Tibial nerve (tissue), 4 donors: ENCODE results near the gene KIF3B.
"Not testable (repeated sequence)": the region's sequence is repeated elsewhere in the genome, so short reads cannot be mapped to it uniquely, and the experiment has no call there.

Experiments used
- EP300 ChIP-seq, 2 donors: sonication (generic); formaldehyde crosslinking; IDR thresholded peaks; one replicate each; pipeline ENCODE4 v1.6.1; 2017; ENCODE audit warnings: antibody characterized with exemption in 2 of 2, mild to moderate bottlenecking in 1 of 2
- POLR2A ChIP-seq, 2 donors: fragments of 450-650 bp; IDR thresholded peaks; one replicate each; pipeline ENCODE4 v1.6.1; 2017; ENCODE audit warnings: antibody characterized with exemption in 2 of 2, mild to moderate bottlenecking in 2 of 2, moderate library complexity in 2 of 2
- TF ChIP-seq, protein P1 (sequence below), 5 experiments: fragments of 200-600 bp in 3 of 5; fragments of 450-650 bp in 2 of 5; sonication (generic) in 3 of 5; IDR thresholded peaks; one replicate each; pipeline ENCODE4 v1.5.1; 2016 to 2019; ENCODE audit warnings: antibody characterized with exemption in 5 of 5, mild to moderate bottlenecking in 3 of 5, moderate library complexity in 2 of 5

DNA sequence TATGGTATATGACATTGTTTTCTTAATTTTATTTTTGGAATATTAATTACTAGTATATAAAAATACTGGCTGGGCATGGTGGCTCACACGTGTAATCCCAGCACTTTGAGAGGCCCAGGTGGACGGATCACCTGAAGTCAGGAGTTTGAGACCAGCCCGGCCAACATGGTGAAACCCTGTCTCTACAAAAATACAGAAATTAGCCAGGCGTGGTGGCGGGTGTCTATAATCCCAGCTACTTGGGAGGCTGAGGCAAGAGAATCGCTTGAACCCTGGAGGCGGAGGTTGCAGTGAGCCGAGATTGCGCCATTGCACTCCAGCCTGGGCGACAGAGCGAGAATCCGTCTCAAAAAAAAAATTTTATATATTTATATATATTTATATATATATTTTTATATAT is 44.8 kb downstream of the KIF3B start:
- TF ChIP-seq, protein P1, sequence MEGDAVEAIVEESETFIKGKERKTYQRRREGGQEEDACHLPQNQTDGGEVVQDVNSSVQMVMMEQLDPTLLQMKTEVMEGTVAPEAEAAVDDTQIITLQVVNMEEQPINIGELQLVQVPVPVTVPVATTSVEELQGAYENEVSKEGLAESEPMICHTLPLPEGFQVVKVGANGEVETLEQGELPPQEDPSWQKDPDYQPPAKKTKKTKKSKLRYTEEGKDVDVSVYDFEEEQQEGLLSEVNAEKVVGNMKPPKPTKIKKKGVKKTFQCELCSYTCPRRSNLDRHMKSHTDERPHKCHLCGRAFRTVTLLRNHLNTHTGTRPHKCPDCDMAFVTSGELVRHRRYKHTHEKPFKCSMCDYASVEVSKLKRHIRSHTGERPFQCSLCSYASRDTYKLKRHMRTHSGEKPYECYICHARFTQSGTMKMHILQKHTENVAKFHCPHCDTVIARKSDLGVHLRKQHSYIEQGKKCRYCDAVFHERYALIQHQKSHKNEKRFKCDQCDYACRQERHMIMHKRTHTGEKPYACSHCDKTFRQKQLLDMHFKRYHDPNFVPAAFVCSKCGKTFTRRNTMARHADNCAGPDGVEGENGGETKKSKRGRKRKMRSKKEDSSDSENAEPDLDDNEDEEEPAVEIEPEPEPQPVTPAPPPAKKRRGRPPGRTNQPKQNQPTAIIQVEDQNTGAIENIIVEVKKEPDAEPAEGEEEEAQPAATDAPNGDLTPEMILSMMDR (IDR thresholded peaks at IDR 0.05), result not testable (repeated sequence)
- not testable (repeated sequence) for TF ChIP-seq EP300, POLR2A (IDR thresholded peaks at IDR 0.05)
